Measurements from ENCODE around the gene LOXL4.
A peak's percentile ranks its signal among the peaks of the same experiment; 100 is the strongest.

- TF ChIP-seq, protein P1, sequence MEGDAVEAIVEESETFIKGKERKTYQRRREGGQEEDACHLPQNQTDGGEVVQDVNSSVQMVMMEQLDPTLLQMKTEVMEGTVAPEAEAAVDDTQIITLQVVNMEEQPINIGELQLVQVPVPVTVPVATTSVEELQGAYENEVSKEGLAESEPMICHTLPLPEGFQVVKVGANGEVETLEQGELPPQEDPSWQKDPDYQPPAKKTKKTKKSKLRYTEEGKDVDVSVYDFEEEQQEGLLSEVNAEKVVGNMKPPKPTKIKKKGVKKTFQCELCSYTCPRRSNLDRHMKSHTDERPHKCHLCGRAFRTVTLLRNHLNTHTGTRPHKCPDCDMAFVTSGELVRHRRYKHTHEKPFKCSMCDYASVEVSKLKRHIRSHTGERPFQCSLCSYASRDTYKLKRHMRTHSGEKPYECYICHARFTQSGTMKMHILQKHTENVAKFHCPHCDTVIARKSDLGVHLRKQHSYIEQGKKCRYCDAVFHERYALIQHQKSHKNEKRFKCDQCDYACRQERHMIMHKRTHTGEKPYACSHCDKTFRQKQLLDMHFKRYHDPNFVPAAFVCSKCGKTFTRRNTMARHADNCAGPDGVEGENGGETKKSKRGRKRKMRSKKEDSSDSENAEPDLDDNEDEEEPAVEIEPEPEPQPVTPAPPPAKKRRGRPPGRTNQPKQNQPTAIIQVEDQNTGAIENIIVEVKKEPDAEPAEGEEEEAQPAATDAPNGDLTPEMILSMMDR (IDR thresholded peaks at IDR 0.05; ENCODE audit: low read depth, low read length) = no peak
- TF ChIP-seq POLR2A (IDR thresholded peaks at IDR 0.05; ENCODE audit: extremely low read depth, insufficient read length) = no peak
- TF ChIP-seq MYC (IDR thresholded peaks at IDR 0.05; ENCODE audit: low read depth, low read length) = peak; percentile 58
- TF ChIP-seq, protein P2, sequence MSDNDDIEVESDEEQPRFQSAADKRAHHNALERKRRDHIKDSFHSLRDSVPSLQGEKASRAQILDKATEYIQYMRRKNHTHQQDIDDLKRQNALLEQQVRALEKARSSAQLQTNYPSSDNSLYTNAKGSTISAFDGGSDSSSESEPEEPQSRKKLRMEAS (IDR thresholded peaks at IDR 0.05; ENCODE audit: low read depth, low read length) = peak; percentile 71
Measured at GRCh38 chr10:98259606-98260315, 8.2 kb downstream of the LOXL4 start.

Data from NB4 (cell line).